H9 (cell line): Measurements from ENCODE around the gene NT5C1B. TPM values are rescaled to one million over a fixed set of nuclear protein-coding genes. Genes with fewer than 3 reads are reported as not detected.

Source experiments
- DNase-seq: peaks from one replicate; pipeline ENCODE4 v3.0.0-alpha.2; 2017
- H2AFZ ChIP-seq: one replicate; pipeline ENCODE4 v1.6.1; 2013; ENCODE audit warnings: mild to moderate bottlenecking, low read length, control low read depth, moderate library complexity
- H2AK5ac ChIP-seq: 2 replicates; pipeline ENCODE4 v1.6.1; 2013; ENCODE audit warnings: low read length, control low read depth, mixed read lengths; ENCODE audit not compliant: insufficient read length
- H2BK120ac ChIP-seq: one replicate; pipeline ENCODE4 v1.6.1; 2013; ENCODE audit warnings: low read depth, mild to moderate bottlenecking, low read length, control low read depth, inconsistent platforms; ENCODE audit not compliant: poor library complexity, severe bottlenecking
- H2BK12ac ChIP-seq: 2 replicates; pipeline ENCODE4 v1.6.1; 2013; ENCODE audit warnings: low read length, control low read depth, mixed read lengths, low read depth; ENCODE audit not compliant: insufficient read length
- H2BK15ac ChIP-seq: 2 replicates; pipeline ENCODE4 v1.6.1; 2013; ENCODE audit warnings: low read depth, low read length, control low read depth
- H2BK20ac ChIP-seq: one replicate; pipeline ENCODE4 v1.6.1; 2013; ENCODE audit warnings: low read depth, mild to moderate bottlenecking, low read length, control low read depth, inconsistent platforms; ENCODE audit not compliant: poor library complexity, severe bottlenecking
- H2BK5ac ChIP-seq: 2 replicates; pipeline ENCODE4 v1.6.1; 2013; ENCODE audit warnings: low read length, control low read depth, mixed read lengths; ENCODE audit not compliant: insufficient read length
- H3K14ac ChIP-seq: 2 replicates; pipeline ENCODE4 v1.6.1; 2013; ENCODE audit warnings: low read length, control low read depth; ENCODE audit not compliant: insufficient read depth
- H3K18ac ChIP-seq: 2 replicates; pipeline ENCODE4 v1.6.1; 2013; ENCODE audit warnings: low read depth, mild to moderate bottlenecking, mixed read lengths, low read length, control low read depth; ENCODE audit not compliant: insufficient read length
- H3K23ac ChIP-seq: 2 replicates; pipeline ENCODE4 v1.6.1; 2013; ENCODE audit warnings: low read length, control low read depth, mixed read lengths, low read depth; ENCODE audit not compliant: insufficient read length
- H3K23me2 ChIP-seq: 2 replicates; pipeline ENCODE4 v1.6.1; 2013; ENCODE audit warnings: low read depth, mild to moderate bottlenecking, mixed read lengths, low read length, control low read depth; ENCODE audit not compliant: insufficient read length, poor library complexity, severe bottlenecking
- H3K27ac ChIP-seq: 2 replicates; pipeline ENCODE4 v1.5.1; 2013; ENCODE audit warnings: low read length, control low read depth, mixed read lengths, low read depth; ENCODE audit not compliant: insufficient read length
- H3K27me3 ChIP-seq: 2 replicates; pipeline ENCODE4 v1.6.1; 2013; ENCODE audit warnings: low read length, control low read depth, inconsistent platforms; ENCODE audit not compliant: insufficient read depth
- H3K4ac ChIP-seq: 2 replicates; pipeline ENCODE4 v1.6.1; 2013; ENCODE audit warnings: low read depth, mild to moderate bottlenecking, control low read depth, inconsistent platforms, low read length, moderate library complexity
- H3K4me1 ChIP-seq: 2 replicates; pipeline ENCODE4 v1.6.1; 2013; ENCODE audit warnings: low read length, control low read depth, inconsistent platforms; ENCODE audit not compliant: insufficient read depth
- H3K4me2 ChIP-seq: 2 replicates; pipeline ENCODE4 v1.6.1; 2013; ENCODE audit warnings: low read length, control low read depth, mixed read lengths; ENCODE audit not compliant: insufficient read length, insufficient read depth
- H3K56ac ChIP-seq: 2 replicates; pipeline ENCODE4 v1.6.1; 2013; ENCODE audit warnings: low read depth, mild to moderate bottlenecking, mixed read lengths, low read length, control low read depth; ENCODE audit not compliant: insufficient read length
- H3K79me1 ChIP-seq: 2 replicates; pipeline ENCODE4 v1.6.1; 2013; ENCODE audit warnings: low read depth, mild to moderate bottlenecking, moderate library complexity, low read length, control low read depth, inconsistent platforms; ENCODE audit not compliant: insufficient read depth, poor library complexity, severe bottlenecking
- H3K79me2 ChIP-seq: 2 replicates; pipeline ENCODE4 v1.6.1; 2013; ENCODE audit warnings: low read length, control low read depth, inconsistent platforms; ENCODE audit not compliant: insufficient read depth
- H3K9ac ChIP-seq: 2 replicates; pipeline ENCODE4 v1.6.1; 2013; ENCODE audit warnings: low read length, control low read depth, mixed read lengths; ENCODE audit not compliant: insufficient read length; ENCODE audit errors: extremely low read depth
- H3K9me3 ChIP-seq: one replicate; pipeline ENCODE4 v1.6.1; 2013; ENCODE audit warnings: low read depth, low read length, inconsistent platforms; ENCODE audit not compliant: control insufficient read depth
- H3T11ph ChIP-seq: one replicate; pipeline ENCODE4 v1.6.1; 2013; ENCODE audit warnings: mild to moderate bottlenecking, low read length, control low read depth, inconsistent platforms
- H4K20me1 ChIP-seq: one replicate; pipeline ENCODE4 v1.6.1; 2013; ENCODE audit not compliant: control insufficient read depth, insufficient read length, insufficient read depth
- H4K5ac ChIP-seq: 2 replicates; pipeline ENCODE4 v1.6.1; 2013; ENCODE audit warnings: low read depth, mild to moderate bottlenecking, mixed read lengths, low read length, control low read depth; ENCODE audit not compliant: insufficient read length
- H4K8ac ChIP-seq: replicated peaks from 2 replicates; pipeline ENCODE4 v1.6.1; 2013; ENCODE audit warnings: low read length, control low read depth, mixed read lengths, low read depth; ENCODE audit not compliant: insufficient read length
- H4K91ac ChIP-seq: 2 replicates; pipeline ENCODE4 v1.6.1; 2013; ENCODE audit warnings: low read depth, mild to moderate bottlenecking, moderate library complexity, mixed read lengths, low read length, control low read depth; ENCODE audit not compliant: insufficient read length
- H3K27ac Mint-ChIP-seq, 3 experiments: 2 replicates in 2 of 3; 3 replicates in 1 of 3; pipeline ENCODE4 v1.8.0; 2020 to 2021; ENCODE audit warnings: mixed read lengths in 3 of 3, mild to moderate bottlenecking in 1 of 3, moderate library complexity in 1 of 3
- H3K27me3 Mint-ChIP-seq: 2 replicates; pipeline ENCODE4 v1.8.0; 2021; ENCODE audit warnings: low read depth, mild to moderate bottlenecking, moderate library complexity, mixed read lengths
- H3K36me3 Mint-ChIP-seq, 3 experiments: 2 replicates in 2 of 3; 3 replicates in 1 of 3; pipeline ENCODE4 v1.8.0; 2020 to 2021; ENCODE audit warnings: low read depth in 3 of 3, mixed read lengths in 3 of 3; ENCODE audit not compliant: insufficient read depth in 1 of 3
- H3K4me1 Mint-ChIP-seq, 2 experiments: 2 replicates each; pipeline ENCODE4 v1.8.0; 2020; ENCODE audit warnings: mixed read lengths in 2 of 2
- H3K4me3 Mint-ChIP-seq, 2 experiments: 2 replicates in 1 of 2; 3 replicates in 1 of 2; pipeline ENCODE4 v1.8.0; 2020 to 2021; ENCODE audit warnings: mild to moderate bottlenecking in 2 of 2, mixed read lengths in 2 of 2, moderate library complexity in 1 of 2
- H3K9me3 Mint-ChIP-seq, 2 experiments: 2 replicates in 1 of 2; 3 replicates in 1 of 2; pipeline ENCODE4 v1.8.0; 2020; ENCODE audit warnings: mild to moderate bottlenecking in 2 of 2, mixed read lengths in 2 of 2, moderate library complexity in 1 of 2
- WGBS: extraction: QIAGEN DNeasy Blood & Tissue Kit; methylation state at CpG from one replicate; pipeline ENCODE4 v1.1.7; 2013; ENCODE audit warnings: missing lambda C conversion rate, low lambda C conversion rate, mixed read lengths; ENCODE audit not compliant: insufficient read length; ENCODE audit errors: extremely low coverage; 5-methylcytosine and 5-hydroxymethylcytosine counted together
- total RNA-seq: library from RNA; stranded (reverse); gene quantifications from 2 replicates; pipeline ENCODE4 v1.2.1, GENCODE V29; 2021
- TF ChIP-seq, protein P1 (sequence below): fragments of 200-600 bp; sonication (generic); conservative IDR thresholded peaks from 3 replicates; pipeline ENCODE4 v1.8.0; 2021; ENCODE audit warnings: antibody characterized with exemption, mild to moderate bottlenecking

NT5C1B gene
- total RNA-seq, 1 experiment from 2014 or later, result not detected

GRCh38 chr2:18520451-18521425 is 68.6 kb downstream of the NT5C1B start:
- H2AFZ ChIP-seq, result peak overlapping the region; percentile 42
- Mint-ChIP-seq H3K27me3 (no peaks in the 10 kb centered on the region), H3K4me3 (no peak overlapping the region; a peak in 1 of 5 replicates), H3K27ac (no peak overlapping the region; a peak in 2 of 7 replicates), H3K9me3 (no peaks in the 10 kb centered on the region), H3K36me3 (no peaks in the 10 kb centered on the region), H3K4me1 (peaks cover 12 to 17% of the 10 kb centered on the region in 2 experiments)
- no peak overlapping the region for H2BK5ac ChIP-seq
- H3K27me3 ChIP-seq, result no peaks in the 10 kb centered on the region
- DNase-seq, result peak; percentile 81
- TF ChIP-seq, protein P1, sequence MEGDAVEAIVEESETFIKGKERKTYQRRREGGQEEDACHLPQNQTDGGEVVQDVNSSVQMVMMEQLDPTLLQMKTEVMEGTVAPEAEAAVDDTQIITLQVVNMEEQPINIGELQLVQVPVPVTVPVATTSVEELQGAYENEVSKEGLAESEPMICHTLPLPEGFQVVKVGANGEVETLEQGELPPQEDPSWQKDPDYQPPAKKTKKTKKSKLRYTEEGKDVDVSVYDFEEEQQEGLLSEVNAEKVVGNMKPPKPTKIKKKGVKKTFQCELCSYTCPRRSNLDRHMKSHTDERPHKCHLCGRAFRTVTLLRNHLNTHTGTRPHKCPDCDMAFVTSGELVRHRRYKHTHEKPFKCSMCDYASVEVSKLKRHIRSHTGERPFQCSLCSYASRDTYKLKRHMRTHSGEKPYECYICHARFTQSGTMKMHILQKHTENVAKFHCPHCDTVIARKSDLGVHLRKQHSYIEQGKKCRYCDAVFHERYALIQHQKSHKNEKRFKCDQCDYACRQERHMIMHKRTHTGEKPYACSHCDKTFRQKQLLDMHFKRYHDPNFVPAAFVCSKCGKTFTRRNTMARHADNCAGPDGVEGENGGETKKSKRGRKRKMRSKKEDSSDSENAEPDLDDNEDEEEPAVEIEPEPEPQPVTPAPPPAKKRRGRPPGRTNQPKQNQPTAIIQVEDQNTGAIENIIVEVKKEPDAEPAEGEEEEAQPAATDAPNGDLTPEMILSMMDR, result peak; percentile 97
- no peak overlapping the region for H2BK20ac ChIP-seq
- no peak overlapping the region for H3K14ac ChIP-seq
- H3K4ac ChIP-seq, result no peak overlapping the region
- H2BK12ac ChIP-seq, result no peak overlapping the region
- H2BK15ac ChIP-seq, result no peak overlapping the region
- no peak overlapping the region for H3K27ac ChIP-seq
- no peaks in the 10 kb centered on the region for H3K79me1 ChIP-seq
- no peaks in the 10 kb centered on the region for H3K4me1 ChIP-seq
- no peak overlapping the region for H4K8ac ChIP-seq
- H3K56ac ChIP-seq, result no peak overlapping the region
- no peaks in the 10 kb centered on the region for H4K20me1 ChIP-seq
- no peak overlapping the region for H3K9ac ChIP-seq
- no peak overlapping the region for H4K91ac ChIP-seq
- H3K23ac ChIP-seq, result no peak overlapping the region
- no peak overlapping the region for H2BK120ac ChIP-seq
- H3K9me3 ChIP-seq, result no peaks in the 10 kb centered on the region
- no peaks in the 10 kb centered on the region for H3K79me2 ChIP-seq
- H3K4me2 ChIP-seq, result no peak overlapping the region
- no peak overlapping the region for H3K18ac ChIP-seq
- H2AK5ac ChIP-seq, result no peak overlapping the region
- no peak overlapping the region for H3T11ph ChIP-seq
- no peaks in the 10 kb centered on the region for H3K23me2 ChIP-seq
- no CpG with 5 or more reads among the region's 16 CpGs for WGBS
- no peak overlapping the region for H4K5ac ChIP-seq
